Inferior parietal cortex (tissue), 1 donor: ENCODE results near the gene ALOX12.
A peak's percentile ranks its signal among the peaks of the same experiment; 100 is the strongest.

Source experiments
- DNase-seq: peaks from one replicate; pipeline ENCODE4 v3.0.0-alpha.2; 2016; ENCODE audit errors: extremely low spot score

ALOX12 gene

DNA sequence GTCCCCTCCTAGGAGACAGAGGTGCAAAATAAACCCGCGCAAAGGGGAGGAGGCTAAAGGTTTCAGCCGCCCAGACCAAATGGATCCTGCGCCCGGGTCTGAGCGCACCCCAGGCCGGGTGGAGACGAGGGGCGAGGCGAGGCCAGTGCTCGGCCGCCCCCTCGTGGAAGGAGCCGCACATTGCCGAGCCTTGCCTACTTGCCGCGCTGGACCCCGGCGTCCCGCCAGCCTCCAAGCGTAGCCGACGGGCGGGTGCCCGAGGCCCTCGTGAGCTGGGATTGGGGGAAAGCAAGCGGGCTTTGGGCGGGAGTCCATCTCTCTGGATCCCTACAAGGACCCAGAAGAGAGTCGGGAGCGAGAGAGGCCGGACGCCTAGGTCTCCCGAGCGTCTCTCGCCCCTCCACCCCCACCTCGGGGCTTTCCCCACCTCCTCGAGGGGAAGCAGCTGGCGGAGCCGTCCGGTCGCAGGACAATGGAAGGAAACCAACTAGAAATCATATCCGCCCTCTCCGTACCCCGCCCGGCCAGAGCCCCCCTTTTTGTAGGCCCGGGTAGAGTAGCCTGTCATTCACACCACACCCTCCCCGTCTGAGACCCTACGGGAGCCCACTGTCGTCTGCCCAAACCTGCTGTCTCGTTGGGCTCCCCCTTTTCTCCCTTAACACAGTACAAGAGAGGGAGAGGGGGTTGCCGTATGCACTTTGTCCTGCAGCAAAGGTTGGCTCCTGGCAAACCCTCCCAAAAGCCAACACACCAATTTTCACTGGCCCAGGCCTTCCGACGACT lies 26.3 kb downstream of the ALOX12 start:
- peak; percentile 69 for DNase-seq

- DNase-seq, result no peak
Observed at GRCh38 chr17:7022781-7023571, 27.1 kb downstream of the ALOX12 start, which contains the start of gene BCL6B. Gene BCL6B (plus strand): TSS chr17:7023050. CDS start chr17:7023672, 622 bp downstream.

- DNase-seq, result peak; percentile 50
Observed at GRCh38 chr17:7023576-7024401, 27.9 kb downstream of the ALOX12 start.

GRCh38 chr17:7024402-7024785 lies 28.5 kb downstream of the ALOX12 start:
- no peak for DNase-seq

DNA sequence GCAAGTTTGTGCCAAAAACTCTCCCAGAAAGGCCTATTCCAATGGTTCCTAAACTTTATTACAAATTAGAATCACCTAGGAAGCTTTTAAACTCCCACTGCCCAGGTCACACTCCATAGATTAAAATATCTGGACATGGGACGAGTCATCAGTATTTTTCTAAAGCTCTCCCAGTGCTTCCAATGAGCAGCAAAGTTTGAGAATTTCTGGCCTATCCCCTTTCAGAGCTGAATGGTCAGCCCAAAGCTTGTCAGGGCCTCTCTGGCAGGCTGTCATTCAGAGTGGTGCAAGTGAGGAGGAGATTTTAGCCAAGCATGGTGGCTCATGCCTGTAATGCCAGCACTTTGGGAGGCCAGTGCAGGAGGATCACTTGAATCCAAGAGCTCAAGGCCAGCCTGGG lies 29.4 kb downstream of the ALOX12 start:
- no peak for DNase-seq

GRCh38 chr17:7026471-7027115 lies 30.7 kb downstream of the ALOX12 start:
- DNase-seq, result no peak

GRCh38 chr17:7027335-7027734 lies 31.5 kb downstream of the ALOX12 start:
- DNase-seq, result no peak

GRCh38 chr17:7029096-7029495 lies 33.2 kb downstream of the ALOX12 start:
- DNase-seq, result no peak

DNA sequence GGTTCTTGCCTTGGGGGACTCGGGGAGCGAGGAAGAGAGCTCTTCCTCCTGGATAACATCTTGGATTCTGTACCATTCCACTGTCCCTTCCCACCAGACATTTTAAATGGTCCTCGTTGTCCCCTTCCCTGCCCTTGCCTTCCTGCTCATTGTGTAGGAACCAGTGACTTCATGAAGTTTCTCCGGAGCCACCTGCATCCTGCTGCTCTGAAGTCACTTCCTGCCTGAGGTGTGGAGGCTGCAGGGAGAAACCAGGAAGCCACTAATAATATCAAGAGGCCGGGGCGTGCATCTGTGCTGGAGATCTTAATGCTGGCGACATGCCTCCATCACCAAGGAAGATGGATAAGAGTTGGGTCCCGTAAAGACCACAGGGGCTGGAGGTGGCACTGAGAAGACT lies 33.8 kb downstream of the ALOX12 start:
- DNase-seq, result no peak

- DNase-seq, result no peak
Observed at GRCh38 chr17:7034955-7035590, 39.2 kb downstream of the ALOX12 start.

- peak; percentile 90 for DNase-seq
Observed at GRCh38 chr17:7035591-7036368, 39.9 kb downstream of the ALOX12 start, which contains the start of gene SLC16A13. Gene SLC16A13 (plus strand): TSS chr17:7036015. CDS start chr17:7036383, 368 bp downstream.

GRCh38 chr17:7038025-7038862 lies 42.4 kb downstream of the ALOX12 start:
- no peak for DNase-seq

GRCh38 chr17:7039832-7040231 lies 44.0 kb downstream of the ALOX12 start:
- DNase-seq, result no peak

GRCh38 chr17:7041607-7042500 lies 46.0 kb downstream of the ALOX12 start:
- DNase-seq, result no peak

GRCh38 chr17:7042501-7043181 lies 46.8 kb downstream of the ALOX12 start:
- no peak for DNase-seq

DNA sequence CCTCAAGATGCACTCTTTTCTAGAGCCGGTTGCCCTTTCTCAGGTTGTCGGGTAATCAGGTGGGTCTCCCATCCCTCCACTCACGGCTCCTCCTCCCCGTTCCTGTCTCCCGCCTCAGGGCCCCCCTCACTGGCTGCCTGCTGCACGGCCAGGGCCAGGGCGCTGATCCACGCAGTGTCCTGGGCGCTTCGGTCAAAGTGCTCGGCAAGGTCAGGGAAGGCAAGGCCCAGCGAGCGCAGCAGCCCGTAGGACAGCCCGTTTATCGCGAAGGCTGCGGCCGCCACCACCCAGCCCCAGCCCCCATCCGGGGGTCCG lies 47.3 kb downstream of the ALOX12 start:
- DNase-seq, result no peak

GRCh38 chr17:7043497-7044198 lies 47.8 kb downstream of the ALOX12 start, which contains the start of gene SLC16A11:
Gene SLC16A11 (minus strand): TSS chr17:7044092. CDS start chr17:7043513, 579 bp downstream.
- DNase-seq, result no peak
